ENCODE results near the gene KIF18B. TPM values are rescaled to one million over a fixed set of nuclear protein-coding genes. Genes with fewer than 3 reads are reported as not detected.

The KIF18B gene
- total and polyA plus RNA-seq, 2 donors (not counting 3 experiments of a cell fraction or from before 2014, with no cell fraction given) = 24.5 to 50.3 TPM

GRCh38 chr17:44924107-44924544, 23.4 kb downstream of the KIF18B start:
- Histone ChIP-seq H3K9me1 (replicated peaks; ENCODE audit: control insufficient read depth, extremely low read depth, insufficient read depth, low read length) (no peaks in the 10 kb centered on the region), H3K4me3 (replicated peaks in 1 of 3; ENCODE audit: insufficient read depth in 1 of 3, low read depth in 1 of 3, low read length in 3 of 3) (no peak overlapping the region), H3K27ac (ENCODE audit: insufficient read depth, low read depth, low read length) (no peak overlapping the region), H3K79me2 (ENCODE audit: control insufficient read depth, insufficient read depth, low read length) (no peaks in the 10 kb centered on the region), H3K4me1 (ENCODE audit: control insufficient read depth, extremely low read depth, insufficient read depth, low read length) (no peaks in the 10 kb centered on the region), H2AFZ (ENCODE audit: low read depth, low read length) (no peak overlapping the region), H3K4me2 (ENCODE audit: insufficient read depth, low read length) (no peak overlapping the region), H3K9me3 (replicated peaks; ENCODE audit: control insufficient read depth, insufficient read depth, low read length) (no peaks in the 10 kb centered on the region), H4K20me1 (replicated peaks; ENCODE audit: control insufficient read depth, extremely low read depth, insufficient read depth, low read length) (no peaks in the 10 kb centered on the region), H3K9ac (replicated peaks; ENCODE audit: extremely low read depth, insufficient read depth, low read length) (no peak overlapping the region), H3K36me3 (ENCODE audit: control insufficient read depth in 2 of 2, extremely low read depth in 1 of 2, insufficient read depth in 2 of 2, low read length in 2 of 2) (peaks cover 5 to 14% of the 10 kb centered on the region in 2 experiments), H3K27me3 (ENCODE audit: control insufficient read depth in 2 of 2, insufficient read depth in 2 of 2, low read length in 2 of 2) (peaks cover 0 to 11% of the 10 kb centered on the region in 2 experiments)
- ChIA-PET CTCF (interaction anchor here (9.9 kb wide), 1 partner anchor 96 kb away, joined by 331 read pairs; no protein-coding TSS in a partner anchor), POLR2A (no interaction called here)
- BruUV-seq (replicated peaks) = no TSS peak
- DNase-seq (ENCODE audit: low read depth, low spot score) (no peak), FAIRE-seq (no peak)
- no peak for TF ChIP-seq FOS (IDR thresholded peaks at IDR 0.05; ENCODE audit: borderline replicate concordance, insufficient read depth, low read length)
- no peak for TF ChIP-seq POLR2AphosphoS5 (IDR thresholded peaks at IDR 0.05; ENCODE audit: insufficient read depth, low read depth, low read length)
- TF ChIP-seq POLR2A (IDR thresholded peaks at IDR 0.05; ENCODE audit: low read depth, low read length) = no peak
- TF ChIP-seq GATA2 (IDR thresholded peaks at IDR 0.05; ENCODE audit: insufficient read depth, insufficient read length, low read depth, low read length) = no peak
- TF ChIP-seq CTCF (IDR thresholded peaks at IDR 0.05; ENCODE audit: extremely low read depth in 1 of 2, insufficient read depth in 1 of 2, low read depth in 1 of 2, low read length in 2 of 2) = no peak
- TF ChIP-seq MYC (IDR thresholded peaks at IDR 0.05; ENCODE audit: low read depth, low read length) = no peak
- TF ChIP-seq JUN (IDR thresholded peaks at IDR 0.05; ENCODE audit: borderline replicate concordance, insufficient read depth, insufficient read length, low read depth) = no peak
- TF ChIP-seq EZH2 (IDR thresholded peaks at IDR 0.05; ENCODE audit: borderline replicate concordance, low read depth, low read length, severe bottlenecking) = no peak
- TF ChIP-seq MAX (IDR thresholded peaks at IDR 0.05; ENCODE audit: insufficient read depth, insufficient read length) = no peak
- intact Hi-C loops (cut with micrococcal nuclease) (no loop called here), dilution Hi-C loops (cut with MboI; ENCODE audit: extremely low pct_ligation_motif_present, low sequenced_read_pairs) (no loop called here)

All from endothelial cell of umbilical vein (primary cell).